C4-2B (cell line): ENCODE measurements around the gene TNRC6A.
"Not testable (repeated sequence)": the region's sequence is repeated elsewhere in the genome, so short reads cannot be mapped to it uniquely, and the experiment has no call there.

Source experiments
- H3K27ac ChIP-seq: fragments of 450-650 bp; 2 replicates; pipeline ENCODE4 v1.5.1; 2017
- CTCF ChIP-seq: fragments of 450-650 bp; conservative IDR thresholded peaks from 2 replicates; pipeline ENCODE4 v1.5.1; 2017; ENCODE audit warnings: mild to moderate bottlenecking
- ZFX ChIP-seq: fragments of 450-650 bp; IDR thresholded peaks from 2 replicates; pipeline ENCODE4 v1.6.1; 2017

TNRC6A gene

GRCh38 chr16:24700549-24701392 lies 28.7 kb upstream of the TNRC6A start:
- peak overlapping the region; percentile 47 for H3K27ac ChIP-seq
- TF ChIP-seq ZFX (no peak), CTCF (no peak; the same call in 1 of the 2 replicates)

- H3K27ac ChIP-seq: peak overlapping the region; percentile 47
- no peak for TF ChIP-seq CTCF
- TF ChIP-seq ZFX: no peak
Observed at GRCh38 chr16:24701521-24701951, 27.9 kb upstream of the TNRC6A start.

- not testable (repeated sequence) for H3K27ac ChIP-seq
Observed at GRCh38 chr16:24707760-24708159, 21.7 kb upstream of the TNRC6A start.

GRCh38 chr16:24713379-24713778 lies 16.1 kb upstream of the TNRC6A start:
- no peak for TF ChIP-seq CTCF
- no peak for TF ChIP-seq ZFX
- H3K27ac ChIP-seq: no peak overlapping the region

- H3K27ac ChIP-seq: no peak overlapping the region
- TF ChIP-seq ZFX: no peak
Observed at GRCh38 chr16:24717411-24717810, 12.0 kb upstream of the TNRC6A start.

- TF ChIP-seq ZFX (no peak), CTCF (no peak)
- no peak overlapping the region for H3K27ac ChIP-seq
Observed at GRCh38 chr16:24718967-24719521, 10.4 kb upstream of the TNRC6A start.

GRCh38 chr16:24721830-24722238 lies 7.6 kb upstream of the TNRC6A start:
- no peak overlapping the region for H3K27ac ChIP-seq
- TF ChIP-seq ZFX: no peak
- no peak for TF ChIP-seq CTCF

- H3K27ac ChIP-seq: no peak overlapping the region
- TF ChIP-seq ZFX (no peak), CTCF (no peak)
Observed at GRCh38 chr16:24723663-24724062, 5.8 kb upstream of the TNRC6A start.
